ENCODE results near the gene UPP1.

DNA sequence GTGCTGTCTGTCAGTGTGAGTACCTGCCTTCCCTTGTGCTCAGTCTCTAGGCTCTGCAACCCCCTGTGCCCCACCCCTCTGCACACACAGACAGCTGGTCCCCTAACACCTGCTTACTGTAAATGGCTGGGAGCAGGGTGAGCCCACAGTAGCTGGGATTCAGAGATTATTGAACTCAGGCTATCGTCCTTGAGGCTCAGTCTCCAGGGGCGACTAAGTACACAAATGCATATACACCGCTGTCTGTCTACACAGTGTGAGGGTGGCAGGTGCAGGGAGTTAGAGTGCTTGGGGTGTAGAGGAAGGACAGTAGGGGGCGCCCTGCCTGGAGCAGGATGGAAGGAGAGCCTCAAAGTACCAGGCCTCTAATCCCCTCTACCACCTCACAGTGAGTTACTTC is 12.9 kb downstream of the UPP1 start:
- TF ChIP-seq, protein P1, sequence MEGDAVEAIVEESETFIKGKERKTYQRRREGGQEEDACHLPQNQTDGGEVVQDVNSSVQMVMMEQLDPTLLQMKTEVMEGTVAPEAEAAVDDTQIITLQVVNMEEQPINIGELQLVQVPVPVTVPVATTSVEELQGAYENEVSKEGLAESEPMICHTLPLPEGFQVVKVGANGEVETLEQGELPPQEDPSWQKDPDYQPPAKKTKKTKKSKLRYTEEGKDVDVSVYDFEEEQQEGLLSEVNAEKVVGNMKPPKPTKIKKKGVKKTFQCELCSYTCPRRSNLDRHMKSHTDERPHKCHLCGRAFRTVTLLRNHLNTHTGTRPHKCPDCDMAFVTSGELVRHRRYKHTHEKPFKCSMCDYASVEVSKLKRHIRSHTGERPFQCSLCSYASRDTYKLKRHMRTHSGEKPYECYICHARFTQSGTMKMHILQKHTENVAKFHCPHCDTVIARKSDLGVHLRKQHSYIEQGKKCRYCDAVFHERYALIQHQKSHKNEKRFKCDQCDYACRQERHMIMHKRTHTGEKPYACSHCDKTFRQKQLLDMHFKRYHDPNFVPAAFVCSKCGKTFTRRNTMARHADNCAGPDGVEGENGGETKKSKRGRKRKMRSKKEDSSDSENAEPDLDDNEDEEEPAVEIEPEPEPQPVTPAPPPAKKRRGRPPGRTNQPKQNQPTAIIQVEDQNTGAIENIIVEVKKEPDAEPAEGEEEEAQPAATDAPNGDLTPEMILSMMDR (conservative IDR thresholded peaks at IDR 0.05; ENCODE audit: low read depth, low read length) = peak; percentile 61
- no peak for TF ChIP-seq EZH2 (IDR thresholded peaks at IDR 0.05; ENCODE audit: low read length, unreplicated experiment)

Data from PC-3 (cell line).